GM12878 (cell line): ENCODE results near the gene PCCA. TPM values are rescaled to one million over a fixed set of nuclear protein-coding genes. Genes with fewer than 3 reads are reported as not detected.
"Not testable (repeated sequence)": the region's sequence is repeated elsewhere in the genome, so short reads cannot be mapped to it uniquely, and the experiment has no call there.

Experiments
- ATAC-seq: fragments of 200-7000 bp; cut with Tn5 transposase; 3 replicates; pipeline ENCODE4 v1.9.1; 2020; ENCODE audit warnings: mild to moderate bottlenecking, moderate library complexity
- BruUV-seq: library from RNA; stranded (reverse); fragments of 400-500 nt; replicated peaks from 2 replicates; lab custom pipeline; 2021; lab: Mats Ljungman, UMichigan
- CTCF ChIA-PET: fragments of 300-600 bp; sonication (Branson Sonifier 250); formaldehyde crosslinking; extraction: SDS; loops from one replicate; lab custom pipeline; 2021; ENCODE audit warnings: inconsistent platforms; lab: Yijun Ruan, JAX
- POLR2A ChIA-PET: fragments of 350-600 bp; formaldehyde crosslinking; extraction: SDS; loops from one replicate; lab custom pipeline; 2021; ENCODE audit warnings: inconsistent platforms; lab: Charles Lee
- RAD21 ChIA-PET: fragments of 300-600 bp; sonication (Branson Sonifier 250); formaldehyde crosslinking; loops from one replicate; lab custom pipeline; 2023; ENCODE audit warnings: antibody characterized with exemption; ENCODE audit not compliant: unreplicated experiment; lab: Charles Lee
- SMC1A ChIA-PET: fragments of 300-600 bp; sonication (Branson Sonifier 250); formaldehyde crosslinking; loops from one replicate; lab custom pipeline; 2023; ENCODE audit not compliant: unreplicated experiment, uncharacterized antibody; lab: Charles Lee
- DNase-seq: peaks from one replicate; pipeline ENCODE4 v3.0.0-alpha.2; 2011; ENCODE audit warnings: low read depth, low spot score
- FAIRE-seq: peaks from 3 replicates; lab custom pipeline; 2011; peaks lifted over from hg19 to GRCh38; lab: Jason Lieb, UNC
- H2AFZ ChIP-seq: 2 replicates; pipeline ENCODE4 v1.6.0; 2011; ENCODE audit warnings: low read depth, low read length, control low read depth; ENCODE audit not compliant: control insufficient read depth
- H3K27ac ChIP-seq: 2 replicates; pipeline ENCODE4 v1.5.1; 2011; ENCODE audit warnings: control low read depth; ENCODE audit not compliant: control insufficient read depth, insufficient read depth
- H3K27me3 ChIP-seq, 2 experiments: replicated peaks in 1 of 2; 2 replicates each; pipeline versions ENCODE4 v1.6.0 to v1.6.1; 2011; ENCODE audit warnings: low read length in 1 of 2; ENCODE audit not compliant: control insufficient read depth in 2 of 2, insufficient read depth in 2 of 2
- H3K36me3 ChIP-seq, 2 experiments: 2 replicates each; pipeline ENCODE4 v1.5.1; 2011; ENCODE audit warnings: low read length in 1 of 2; ENCODE audit not compliant: control insufficient read depth in 2 of 2, insufficient read depth in 2 of 2
- H3K4me1 ChIP-seq: 2 replicates; pipeline ENCODE4 v1.6.1; 2011; ENCODE audit warnings: mild to moderate bottlenecking, low read length, moderate library complexity, mixed read lengths; ENCODE audit not compliant: control insufficient read depth, insufficient read depth
- H3K4me2 ChIP-seq: 2 replicates; pipeline ENCODE4 v1.6.0; 2011; ENCODE audit warnings: control low read depth; ENCODE audit not compliant: control insufficient read depth, insufficient read depth
- H3K4me3 ChIP-seq: fragments of 200-600 bp; sonication (generic); 2 replicates; pipeline ENCODE4 v1.5.1; 2016
- H3K79me2 ChIP-seq: 2 replicates; pipeline ENCODE4 v1.6.0; 2011; ENCODE audit warnings: low read length; ENCODE audit not compliant: control insufficient read depth, insufficient read depth
- H3K9ac ChIP-seq: 2 replicates; pipeline ENCODE4 v1.8.0; 2011; ENCODE audit warnings: low read length, control low read depth, mixed read lengths; ENCODE audit not compliant: control insufficient read depth, insufficient read depth
- H3K9me3 ChIP-seq: replicated peaks from 3 replicates; pipeline ENCODE4 v1.5.1; 2011; ENCODE audit warnings: mild to moderate bottlenecking, low read length; ENCODE audit not compliant: control insufficient read depth, insufficient read depth
- H4K20me1 ChIP-seq: 2 replicates; pipeline ENCODE4 v1.6.0; 2011; ENCODE audit not compliant: control insufficient read depth, insufficient read depth
- HDGF ChIP-seq: fragments of 450-650 bp; IDR thresholded peaks from 2 replicates; pipeline ENCODE4 v1.6.1; 2016; ENCODE audit warnings: antibody characterized with exemption
- RUNX3 ChIP-seq: IDR thresholded peaks from 2 replicates; pipeline ENCODE4 v1.6.1; 2012; ENCODE audit warnings: low read length, inconsistent platforms
- WGBS: methylation state at CpG from one replicate; pipeline ENCODE4 v1.1.6; 2016; ENCODE audit warnings: low lambda C conversion rate; ENCODE audit not compliant: insufficient replicate concordance, insufficient coverage; ENCODE audit errors: missing lambda C conversion rate; 5-methylcytosine and 5-hydroxymethylcytosine counted together
- in situ Hi-C: fragments of 300-500 bp; cut with MboI; formaldehyde crosslinking; loops from 9 replicates; pipeline ENCODE4 v1.14.3; 2018; ENCODE audit warnings: mixed read lengths
- intact Hi-C: fragments of 100-400 bp; cut with micrococcal nuclease; formaldehyde crosslinking; loops from one replicate; pipeline ENCODE4 v1.14.2; 2022; ENCODE audit not compliant: unreplicated experiment
- polyA plus RNA-seq, 11 experiments: library from polyadenylated mRNA; depleted of rRNA in 4 of 11; unstranded in 6 of 11; stranded (reverse) in 5 of 11; fragments of >200 nt; fragmentation: Nextera tagmentation in 4 of 11; fragmentation: Illumina TruSeq in 1 of 11; extraction: Ambion mirVana in 4 of 11; extraction: Trizol in 1 of 11; gene quantifications; 1 replicate in 1 of 11; 2 replicates in 10 of 11; pipeline versions ENCODE4 v1.2.1 to v1.2.3, GENCODE V29; 2011 to 2016; ENCODE audit warnings: inconsistent platforms in 2 of 11, missing spikeins in 2 of 11, low read depth in 1 of 11
- total RNA-seq, 4 experiments: library from RNA; depleted of rRNA in 3 of 4; stranded (reverse); fragments of >200 nt in 3 of 4; fragmentation: Illumina TruSeq in 1 of 4; extraction: Trizol in 1 of 4; gene quantifications; 2 replicates each; pipeline versions ENCODE4 v1.2.1 to v1.2.3, GENCODE V29; 2013 to 2021
- TF ChIP-seq, protein P1 (sequence below): fragments of 450-650 bp; IDR thresholded peaks from 2 replicates; pipeline ENCODE4 v1.6.1; 2017; ENCODE audit warnings: borderline replicate concordance

The PCCA gene
- total and polyA plus RNA-seq, 10 of the 15 experiments (the other 5 are each of a cell fraction or from before 2014, with no cell fraction given): 5.9 to 18.2 (median 12.4) TPM

DNA sequence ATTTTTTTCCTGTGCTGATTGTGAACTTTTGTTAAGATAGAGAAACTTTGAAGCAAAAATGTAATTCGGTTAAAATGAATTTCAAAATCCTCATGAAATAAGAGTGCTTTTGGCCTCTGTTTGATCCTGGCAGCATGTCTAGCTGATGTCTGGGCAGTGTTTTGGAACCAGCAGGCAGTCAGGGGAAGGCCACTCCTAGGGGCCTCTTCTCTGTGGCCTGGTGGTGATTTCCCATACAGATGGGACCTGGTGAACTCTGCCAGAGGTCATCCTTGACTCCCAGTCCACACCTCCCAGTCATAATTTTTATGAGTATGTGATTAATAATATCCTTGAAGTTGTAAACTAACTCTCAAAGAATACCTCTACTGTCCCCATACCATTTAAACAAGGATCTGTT is 226.6 kb downstream of the PCCA start:
- POLR2A ChIA-PET: no interaction called here
- peak; percentile 77 for ATAC-seq
- Histone ChIP-seq H2AFZ (no peak overlapping the region), H3K4me1 (no peaks in the 10 kb centered on the region), H3K79me2 (no peaks in the 10 kb centered on the region), H3K9me3 (no peaks in the 10 kb centered on the region; the same call in 2 of the 3 replicates), H3K36me3 (no peaks in the 10 kb centered on the region), H3K27ac (no peak overlapping the region), H3K4me3 (no peak overlapping the region), H4K20me1 (no peaks in the 10 kb centered on the region), H3K9ac (no peak overlapping the region), H3K4me2 (no peak overlapping the region), H3K27me3 (no peaks in the 10 kb centered on the region)
- CTCF ChIA-PET: no interaction called here
- in situ Hi-C loops: no loop called here
- RAD21 ChIA-PET: no interaction called here
- intact Hi-C loops: no loop called here
- FAIRE-seq: no peak
- TF ChIP-seq, protein P1, sequence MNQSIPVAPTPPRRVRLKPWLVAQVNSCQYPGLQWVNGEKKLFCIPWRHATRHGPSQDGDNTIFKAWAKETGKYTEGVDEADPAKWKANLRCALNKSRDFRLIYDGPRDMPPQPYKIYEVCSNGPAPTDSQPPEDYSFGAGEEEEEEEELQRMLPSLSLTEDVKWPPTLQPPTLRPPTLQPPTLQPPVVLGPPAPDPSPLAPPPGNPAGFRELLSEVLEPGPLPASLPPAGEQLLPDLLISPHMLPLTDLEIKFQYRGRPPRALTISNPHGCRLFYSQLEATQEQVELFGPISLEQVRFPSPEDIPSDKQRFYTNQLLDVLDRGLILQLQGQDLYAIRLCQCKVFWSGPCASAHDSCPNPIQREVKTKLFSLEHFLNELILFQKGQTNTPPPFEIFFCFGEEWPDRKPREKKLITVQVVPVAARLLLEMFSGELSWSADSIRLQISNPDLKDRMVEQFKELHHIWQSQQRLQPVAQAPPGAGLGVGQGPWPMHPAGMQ: no peak
- peak; percentile 7; the same call in 1 of the 2 replicates for TF ChIP-seq RUNX3
- TF ChIP-seq HDGF: no peak
- DNase-seq: no peak
- no TSS peak for BruUV-seq
- WGBS: 93% methylated on average over 1 of the region's 1 CpG
- SMC1A ChIA-PET: no interaction called here

DNA sequence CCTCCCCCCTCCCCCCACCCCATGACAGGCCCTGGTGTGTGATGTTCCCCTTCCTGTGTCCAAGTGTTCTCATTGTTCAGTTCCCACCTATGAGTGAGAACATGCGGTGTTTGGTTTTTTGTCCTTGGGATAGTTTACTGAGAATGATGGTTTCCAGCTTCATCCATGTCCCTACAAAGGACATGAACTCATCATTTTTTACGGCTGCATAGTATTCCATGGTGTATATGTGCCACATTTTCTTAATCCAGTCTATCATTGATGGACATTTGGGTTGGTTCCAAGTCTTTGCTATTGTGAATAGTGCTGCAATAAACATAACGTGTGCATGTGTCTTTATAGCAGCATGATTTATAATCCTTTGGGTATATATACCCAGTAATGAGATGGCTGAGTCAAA is 229.6 kb downstream of the PCCA start:
- RAD21 ChIA-PET, FAIRE-seq: not testable (repeated sequence)
- 91% methylated on average over 3 of the region's 3 CpGs for WGBS

More for the DNA sequence above, 229.6 kb downstream of the PCCA start:
- SMC1A ChIA-PET, H4K20me1 ChIP-seq, H3K4me3 ChIP-seq, H3K4me1 ChIP-seq, ATAC-seq, BruUV-seq, H3K36me3 ChIP-seq, H3K9ac ChIP-seq, CTCF ChIA-PET, H3K27me3 ChIP-seq, in situ Hi-C loops, H2AFZ ChIP-seq, H3K79me2 ChIP-seq, H3K27ac ChIP-seq, H3K9me3 ChIP-seq, H3K4me2 ChIP-seq, DNase-seq, intact Hi-C loops, POLR2A ChIA-PET: not testable (repeated sequence)
